ENCODE results near the gene TEX19. TPM values are rescaled to one million over a fixed set of nuclear protein-coding genes. Genes with fewer than 3 reads are reported as not detected.

Gene TEX19
- total RNA-seq, 4 donors from 2014 or later: not detected

DNA sequence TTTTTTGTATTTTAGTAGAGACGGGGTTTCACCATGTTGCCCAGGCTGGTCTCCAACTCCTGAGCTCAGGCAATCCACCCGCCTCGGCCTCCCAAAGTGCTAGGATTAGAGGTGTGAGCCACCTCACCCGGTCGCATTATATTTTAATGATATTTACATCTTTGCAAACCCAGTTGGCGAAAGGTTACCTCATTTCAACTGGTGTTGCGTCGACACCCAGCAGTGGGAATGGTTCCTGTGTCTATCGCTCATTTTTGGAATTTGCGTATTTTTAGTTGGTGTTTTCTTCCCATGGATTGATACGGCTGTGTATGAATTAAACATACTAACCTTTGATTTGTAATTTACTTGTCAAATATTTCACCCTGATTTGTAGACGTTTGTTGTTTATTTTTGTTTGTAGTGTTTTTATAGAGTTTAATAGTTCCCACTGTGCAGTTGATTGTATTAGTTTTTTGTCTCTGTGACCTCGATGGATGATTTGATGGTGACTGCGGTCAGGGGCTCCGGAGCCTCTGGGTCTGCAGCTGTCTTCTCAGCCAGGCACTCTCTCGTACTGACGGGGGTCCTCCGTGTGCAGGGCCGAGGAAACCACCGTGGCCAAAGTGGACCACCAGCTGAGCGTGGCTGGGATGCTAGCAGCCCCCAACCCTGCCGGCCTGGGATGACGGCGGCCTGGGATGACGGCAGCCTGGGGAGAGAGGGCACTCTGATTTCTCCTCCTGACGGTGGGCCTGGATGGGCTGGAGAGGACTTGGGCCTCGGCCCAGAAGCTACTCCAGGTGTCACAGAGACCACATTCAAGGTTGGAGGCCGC, 45.6 kb upstream of the TEX19 start:
- intact Hi-C loops (cut with DNase I; ENCODE audit: low total_unique reads): loop anchor here (10.0 kb wide), 1 partner anchor 79 kb away; no protein-coding TSS in a partner anchor
- H3K4me3 ChIP-seq (ENCODE audit: low read depth, poor library complexity, severe bottlenecking): no peak overlapping the region
- no peak for DNase-seq (ENCODE audit: low spot score in 2 of 2)
- WGBS, 2 donors: 87 to 88% methylated on average over 27 to 28 of the region's 28 CpGs
- TF ChIP-seq, protein P1, sequence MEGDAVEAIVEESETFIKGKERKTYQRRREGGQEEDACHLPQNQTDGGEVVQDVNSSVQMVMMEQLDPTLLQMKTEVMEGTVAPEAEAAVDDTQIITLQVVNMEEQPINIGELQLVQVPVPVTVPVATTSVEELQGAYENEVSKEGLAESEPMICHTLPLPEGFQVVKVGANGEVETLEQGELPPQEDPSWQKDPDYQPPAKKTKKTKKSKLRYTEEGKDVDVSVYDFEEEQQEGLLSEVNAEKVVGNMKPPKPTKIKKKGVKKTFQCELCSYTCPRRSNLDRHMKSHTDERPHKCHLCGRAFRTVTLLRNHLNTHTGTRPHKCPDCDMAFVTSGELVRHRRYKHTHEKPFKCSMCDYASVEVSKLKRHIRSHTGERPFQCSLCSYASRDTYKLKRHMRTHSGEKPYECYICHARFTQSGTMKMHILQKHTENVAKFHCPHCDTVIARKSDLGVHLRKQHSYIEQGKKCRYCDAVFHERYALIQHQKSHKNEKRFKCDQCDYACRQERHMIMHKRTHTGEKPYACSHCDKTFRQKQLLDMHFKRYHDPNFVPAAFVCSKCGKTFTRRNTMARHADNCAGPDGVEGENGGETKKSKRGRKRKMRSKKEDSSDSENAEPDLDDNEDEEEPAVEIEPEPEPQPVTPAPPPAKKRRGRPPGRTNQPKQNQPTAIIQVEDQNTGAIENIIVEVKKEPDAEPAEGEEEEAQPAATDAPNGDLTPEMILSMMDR (IDR thresholded peaks at IDR 0.05): no peak
- no peak for TF ChIP-seq POLR2A (IDR thresholded peaks at IDR 0.05)

DNA sequence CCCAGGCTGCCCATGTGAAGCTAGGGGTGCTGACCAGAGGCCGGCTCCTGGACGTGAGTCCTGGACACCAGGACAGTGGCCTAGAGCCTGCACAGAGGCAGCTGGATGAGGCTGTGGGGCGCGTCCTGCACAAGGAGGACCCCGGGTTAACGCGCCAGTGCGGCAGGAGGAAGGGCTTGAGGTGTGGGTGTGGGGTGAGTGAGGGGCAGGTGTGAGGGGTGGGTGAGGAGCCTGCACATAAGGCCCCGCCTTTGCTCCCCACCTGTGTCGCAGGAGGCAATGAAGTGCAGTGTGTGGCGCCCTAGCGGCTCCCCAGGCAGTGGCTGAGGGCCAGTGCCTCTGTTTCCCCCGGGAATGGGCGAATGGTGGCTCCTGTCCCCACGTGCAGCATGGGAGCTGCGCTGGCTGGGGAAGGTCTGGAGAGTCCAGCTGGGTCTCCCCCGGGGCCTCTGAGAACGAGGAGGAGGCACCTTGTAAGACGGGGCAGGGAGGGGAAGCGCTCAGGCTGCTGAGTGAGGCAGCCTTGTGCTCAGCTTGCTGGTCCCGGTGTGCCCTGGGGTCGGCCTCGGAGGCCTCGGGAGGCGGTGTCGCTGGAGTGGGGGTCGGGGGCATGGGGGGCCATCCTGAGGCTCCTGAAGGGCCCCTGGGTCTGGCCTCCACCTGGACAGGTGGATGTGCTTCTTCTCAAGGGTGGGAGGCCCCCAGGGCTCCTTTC, 44.9 kb upstream of the TEX19 start:
- DNase-seq (ENCODE audit: low spot score in 2 of 2): no peak
- TF ChIP-seq, protein P1 (IDR thresholded peaks at IDR 0.05): no peak
- TF ChIP-seq POLR2A (IDR thresholded peaks at IDR 0.05): no peak
- WGBS, 2 donors: 69 to 73% methylated on average over 20 to 27 of the region's 27 CpGs

DNA sequence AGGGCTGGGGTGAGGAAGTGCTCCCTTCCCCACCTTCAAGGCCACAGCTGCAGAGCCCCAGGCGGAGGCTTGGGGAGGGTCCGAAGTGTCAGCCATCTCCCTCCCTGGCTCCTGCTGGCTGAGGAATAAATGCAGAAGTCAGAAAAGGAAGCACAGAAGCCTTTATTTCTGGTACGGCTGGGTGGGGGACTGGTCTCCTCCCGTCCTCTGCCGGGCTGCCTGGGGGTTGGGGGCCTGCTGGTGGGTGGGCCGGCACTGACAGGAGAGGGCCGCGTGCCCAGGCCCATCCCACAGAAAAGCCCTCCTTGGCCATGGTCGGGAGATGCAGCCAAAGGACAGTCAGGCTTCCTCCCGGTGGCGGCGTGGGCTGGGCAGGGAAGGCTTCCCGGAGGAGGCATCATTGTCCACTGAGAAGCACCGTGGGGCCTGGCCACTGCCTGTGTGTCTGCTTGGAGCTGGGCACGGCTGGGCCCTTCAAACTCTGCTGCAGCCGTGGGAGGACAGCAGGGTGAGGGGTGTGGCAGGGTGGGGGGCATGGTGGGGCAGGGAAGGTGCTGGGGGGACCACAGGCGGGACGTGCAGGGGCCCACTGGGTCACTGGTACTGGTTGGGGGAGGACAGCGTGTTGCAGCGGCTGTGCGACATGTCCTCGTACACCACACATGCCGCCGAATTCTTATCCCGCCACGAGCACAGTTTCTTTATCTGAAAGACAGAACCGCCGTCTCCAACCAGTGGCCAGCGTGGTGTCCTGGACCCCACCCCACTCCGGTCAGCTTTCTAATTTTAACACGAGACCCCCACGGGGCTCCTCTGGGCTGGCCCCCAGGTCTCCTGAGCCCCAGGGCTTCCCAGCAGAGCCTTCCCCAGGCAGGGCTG, 44.1 kb upstream of the TEX19 start:
- intact Hi-C loops (cut with DNase I; ENCODE audit: low total_unique reads): loop anchor here (10.0 kb wide), 1 partner anchor 80 kb away; no protein-coding TSS in a partner anchor

More for the DNA sequence above, 44.9 kb upstream of the TEX19 start:
- intact Hi-C loops (cut with DNase I; ENCODE audit: low total_unique reads): loop anchor here (10.0 kb wide), 1 partner anchor 79 kb away; no protein-coding TSS in a partner anchor
- no peak overlapping the region for H3K4me3 ChIP-seq (ENCODE audit: low read depth, poor library complexity, severe bottlenecking)

DNA sequence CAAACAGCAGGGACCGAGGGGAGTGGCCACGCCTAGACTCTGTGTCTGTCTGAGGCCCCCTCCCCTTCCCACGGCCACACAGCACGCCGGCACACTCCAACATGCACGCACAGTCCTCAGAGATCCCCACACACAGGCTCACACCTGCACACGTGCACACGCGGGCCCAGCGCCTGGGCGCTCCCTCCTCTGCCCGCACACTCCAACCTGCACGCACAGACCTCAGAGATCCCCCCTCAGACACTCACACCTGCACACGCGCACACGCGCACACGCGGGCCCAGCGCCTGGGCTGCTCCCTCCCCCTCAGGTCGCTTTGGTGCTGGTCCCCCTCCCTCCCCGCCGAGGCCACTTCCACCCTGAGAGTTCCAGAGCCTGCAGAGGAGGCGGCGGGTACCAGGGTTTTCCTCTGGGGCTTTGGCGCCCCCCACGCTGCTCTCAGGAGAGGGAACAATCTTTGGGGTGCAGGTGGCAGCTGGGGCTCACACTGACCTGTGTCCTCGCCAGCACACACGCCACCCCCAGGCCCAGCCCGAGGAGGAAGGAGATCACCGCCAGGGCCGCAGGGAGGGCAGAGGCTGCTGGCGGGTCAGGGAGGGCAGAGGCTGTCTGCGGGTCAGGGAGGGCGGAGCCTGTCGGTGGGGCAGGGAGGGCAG, 43.2 kb upstream of the TEX19 start:
- WGBS, 2 donors: 7 to 10% methylated on average over 18 to 21 of the region's 36 CpGs
- DNase-seq (ENCODE audit: low spot score in 2 of 2): no peak
- intact Hi-C loops (cut with DNase I; ENCODE audit: low total_unique reads): loop anchor here (10.0 kb wide), 1 partner anchor 81 kb away; no protein-coding TSS in a partner anchor
- no peak overlapping the region for H3K4me3 ChIP-seq (ENCODE audit: low read depth, poor library complexity, severe bottlenecking)
- TF ChIP-seq POLR2A (IDR thresholded peaks at IDR 0.05): no peak

More for the DNA sequence above, 44.1 kb upstream of the TEX19 start:
- no peak for DNase-seq (ENCODE audit: low spot score in 2 of 2)
- WGBS, 2 donors: 37 to 45% methylated on average over 32 of the region's 32 CpGs
- H3K4me3 ChIP-seq (ENCODE audit: low read depth, poor library complexity, severe bottlenecking): no peak overlapping the region
- TF ChIP-seq POLR2A (IDR thresholded peaks at IDR 0.05): no peak
- TF ChIP-seq, protein P1 (IDR thresholded peaks at IDR 0.05): no peak

DNA sequence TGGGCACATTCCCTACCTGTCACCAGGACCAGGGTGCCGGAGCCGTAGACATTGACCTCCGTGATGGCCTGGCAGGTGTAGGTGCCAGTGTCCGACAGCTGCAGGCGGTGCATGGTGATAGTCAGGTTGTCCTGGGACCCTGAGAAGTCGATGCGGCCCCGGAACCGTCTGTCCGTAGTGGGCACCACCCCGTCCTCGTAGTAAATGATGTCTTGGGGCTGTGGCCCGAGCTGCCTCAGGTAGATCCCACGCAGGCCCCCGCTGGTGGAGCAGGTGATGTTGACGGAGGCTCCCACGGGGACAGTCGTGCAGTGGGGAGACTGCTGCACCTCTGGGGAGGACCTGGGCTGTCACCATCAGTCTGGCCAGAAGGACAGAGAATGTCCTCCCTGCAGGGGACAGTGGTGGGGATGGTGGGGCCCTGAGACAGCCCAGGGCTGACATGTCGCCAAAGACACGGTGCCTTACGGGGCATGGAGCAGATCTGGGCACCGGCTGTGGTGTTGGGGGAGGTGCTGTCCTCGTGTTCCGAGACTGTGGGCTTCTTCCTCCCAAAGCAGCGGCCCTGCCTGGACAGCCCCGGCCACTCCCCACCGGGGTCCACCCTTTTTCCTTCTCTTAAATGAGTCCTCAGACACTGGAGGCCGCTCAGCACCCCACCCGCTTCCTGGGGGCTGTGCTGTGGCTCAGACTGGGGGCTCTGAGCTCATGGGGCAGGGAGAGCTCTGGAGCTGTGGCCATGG, 42.2 kb upstream of the TEX19 start:
- 59 to 60% methylated on average over 29 of the region's 29 CpGs for WGBS, 2 donors
- DNase-seq (ENCODE audit: low spot score in 2 of 2): no peak
- intact Hi-C loops (cut with DNase I; ENCODE audit: low total_unique reads): loop anchor here (10.0 kb wide), 1 partner anchor 82 kb away; no protein-coding TSS in a partner anchor
- H3K4me3 ChIP-seq (ENCODE audit: low read depth, poor library complexity, severe bottlenecking): no peak overlapping the region
- TF ChIP-seq, protein P1 (IDR thresholded peaks at IDR 0.05): no peak
- TF ChIP-seq POLR2A (IDR thresholded peaks at IDR 0.05): no peak
